ENCODE measurements around the gene TEFM. TPM values are rescaled to one million over a fixed set of nuclear protein-coding genes. Genes with fewer than 3 reads are reported as not detected.

The TEFM gene
- total and polyA plus RNA-seq, 2 experiments from 2014 or later = 14.2 to 19.2 TPM

DNA sequence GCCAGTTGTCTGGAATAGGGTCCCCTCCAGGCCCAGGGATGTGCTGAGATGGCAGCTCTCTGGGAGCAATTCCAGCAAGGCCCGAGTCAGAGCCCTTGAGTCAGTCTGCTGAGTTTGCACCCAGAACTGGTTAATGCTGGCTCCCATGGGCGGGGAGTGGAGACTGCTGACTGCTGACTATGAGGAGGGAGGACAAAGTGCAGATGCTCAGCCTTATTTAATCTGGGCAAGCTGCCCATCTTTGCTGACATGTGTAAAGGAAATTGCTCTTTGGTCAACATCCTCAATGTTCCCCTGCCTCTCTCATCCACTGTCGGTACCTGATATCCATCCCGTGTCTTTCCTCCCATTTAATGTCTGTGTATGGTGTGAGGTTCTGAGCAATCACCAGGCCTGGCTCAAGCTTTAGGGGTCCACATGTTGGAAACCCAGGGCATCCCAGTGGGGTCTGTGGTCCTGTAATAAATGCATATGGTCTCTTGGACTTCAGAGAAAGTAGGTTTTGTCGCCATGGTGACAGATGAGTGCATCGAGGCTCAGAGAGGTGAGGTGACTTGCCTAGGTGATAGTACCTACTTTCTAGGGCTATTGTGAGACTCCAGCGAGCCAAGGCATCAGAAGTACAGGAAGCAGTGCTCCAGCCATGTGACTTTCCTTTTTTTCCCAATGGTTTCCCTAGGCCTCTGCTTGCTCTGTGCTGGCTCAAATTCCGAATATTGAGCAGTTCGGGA, 44.8 kb upstream of the TEFM start:
- Histone ChIP-seq H3K36me3 (replicated peaks; ENCODE audit: insufficient read depth, low read depth) (no peaks in the 10 kb centered on the region), H3K4me1 (ENCODE audit: insufficient read depth) (no peaks in the 10 kb centered on the region), H2AFZ (no peak overlapping the region), H3K9me2 (replicated peaks; ENCODE audit: insufficient read depth) (no peaks in the 10 kb centered on the region), H3K27me3 (no peaks in the 10 kb centered on the region), H3K4me3 (no peak overlapping the region), H3K4me2 (no peak overlapping the region), H4K20me1 (ENCODE audit: insufficient read depth, poor library complexity, severe bottlenecking) (no peaks in the 10 kb centered on the region), H3K9me3 (ENCODE audit: low read depth) (no peaks in the 10 kb centered on the region), H3K79me2 (no peaks in the 10 kb centered on the region), H3K27ac (peak overlapping the region; percentile 81)
- TF ChIP-seq EZH2phosphoT487 (IDR thresholded peaks at IDR 0.05; ENCODE audit: low read depth, severe bottlenecking, unreplicated experiment) (no peak), EZH2 (IDR thresholded peaks at IDR 0.05; ENCODE audit: borderline replicate concordance) (no peak)
- TF ChIP-seq, protein P1, sequence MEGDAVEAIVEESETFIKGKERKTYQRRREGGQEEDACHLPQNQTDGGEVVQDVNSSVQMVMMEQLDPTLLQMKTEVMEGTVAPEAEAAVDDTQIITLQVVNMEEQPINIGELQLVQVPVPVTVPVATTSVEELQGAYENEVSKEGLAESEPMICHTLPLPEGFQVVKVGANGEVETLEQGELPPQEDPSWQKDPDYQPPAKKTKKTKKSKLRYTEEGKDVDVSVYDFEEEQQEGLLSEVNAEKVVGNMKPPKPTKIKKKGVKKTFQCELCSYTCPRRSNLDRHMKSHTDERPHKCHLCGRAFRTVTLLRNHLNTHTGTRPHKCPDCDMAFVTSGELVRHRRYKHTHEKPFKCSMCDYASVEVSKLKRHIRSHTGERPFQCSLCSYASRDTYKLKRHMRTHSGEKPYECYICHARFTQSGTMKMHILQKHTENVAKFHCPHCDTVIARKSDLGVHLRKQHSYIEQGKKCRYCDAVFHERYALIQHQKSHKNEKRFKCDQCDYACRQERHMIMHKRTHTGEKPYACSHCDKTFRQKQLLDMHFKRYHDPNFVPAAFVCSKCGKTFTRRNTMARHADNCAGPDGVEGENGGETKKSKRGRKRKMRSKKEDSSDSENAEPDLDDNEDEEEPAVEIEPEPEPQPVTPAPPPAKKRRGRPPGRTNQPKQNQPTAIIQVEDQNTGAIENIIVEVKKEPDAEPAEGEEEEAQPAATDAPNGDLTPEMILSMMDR (IDR thresholded peaks at IDR 0.05; ENCODE audit: poor library complexity) = no peak
- peak; percentile 91 for DNase-seq (ENCODE audit: low spot score)
- 75% methylated on average over 9 of the region's 9 CpGs for WGBS (ENCODE audit: low lambda C conversion rate, missing lambda C conversion rate)

DNA sequence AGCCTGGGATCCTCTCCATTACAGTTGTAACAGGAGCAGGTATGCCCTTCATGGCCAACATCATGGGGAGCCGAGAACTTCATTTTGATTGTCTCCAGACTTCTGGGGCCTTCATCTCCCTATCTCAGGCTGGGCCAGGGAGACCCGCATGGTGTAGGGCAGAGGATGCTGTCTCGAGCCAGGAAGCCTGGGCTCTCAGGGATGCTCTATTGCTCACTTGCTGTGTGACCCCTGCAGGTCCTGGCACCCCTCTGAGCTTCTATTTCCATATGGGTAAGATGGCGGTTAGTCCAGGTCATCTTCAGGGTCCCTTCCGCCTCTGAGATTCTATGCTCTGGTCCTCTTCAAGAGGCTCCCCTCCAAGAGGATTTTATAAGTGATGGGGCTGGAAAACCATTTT, 44.2 kb upstream of the TEFM start:
- H3K4me1 ChIP-seq (ENCODE audit: insufficient read depth) = no peaks in the 10 kb centered on the region
- H3K4me2 ChIP-seq = no peak overlapping the region
- 97% methylated on average over 5 of the region's 5 CpGs for WGBS (ENCODE audit: low lambda C conversion rate, missing lambda C conversion rate)
- no peak overlapping the region for H3K4me3 ChIP-seq
- no peaks in the 10 kb centered on the region for H3K36me3 ChIP-seq (replicated peaks; ENCODE audit: insufficient read depth, low read depth)
- TF ChIP-seq EZH2 (IDR thresholded peaks at IDR 0.05; ENCODE audit: borderline replicate concordance) = no peak
- TF ChIP-seq, protein P1 (IDR thresholded peaks at IDR 0.05; ENCODE audit: poor library complexity) = no peak
- no peak for TF ChIP-seq EZH2phosphoT487 (IDR thresholded peaks at IDR 0.05; ENCODE audit: low read depth, severe bottlenecking, unreplicated experiment)
- H3K79me2 ChIP-seq = no peaks in the 10 kb centered on the region
- no peaks in the 10 kb centered on the region for H3K9me2 ChIP-seq (replicated peaks; ENCODE audit: insufficient read depth)
- no peaks in the 10 kb centered on the region for H3K27me3 ChIP-seq
- no peaks in the 10 kb centered on the region for H4K20me1 ChIP-seq (ENCODE audit: insufficient read depth, poor library complexity, severe bottlenecking)
- H2AFZ ChIP-seq = no peak overlapping the region
- no peaks in the 10 kb centered on the region for H3K9me3 ChIP-seq (ENCODE audit: low read depth)
- DNase-seq (ENCODE audit: low spot score) = no peak
- peak overlapping the region; percentile 81 for H3K27ac ChIP-seq

DNA sequence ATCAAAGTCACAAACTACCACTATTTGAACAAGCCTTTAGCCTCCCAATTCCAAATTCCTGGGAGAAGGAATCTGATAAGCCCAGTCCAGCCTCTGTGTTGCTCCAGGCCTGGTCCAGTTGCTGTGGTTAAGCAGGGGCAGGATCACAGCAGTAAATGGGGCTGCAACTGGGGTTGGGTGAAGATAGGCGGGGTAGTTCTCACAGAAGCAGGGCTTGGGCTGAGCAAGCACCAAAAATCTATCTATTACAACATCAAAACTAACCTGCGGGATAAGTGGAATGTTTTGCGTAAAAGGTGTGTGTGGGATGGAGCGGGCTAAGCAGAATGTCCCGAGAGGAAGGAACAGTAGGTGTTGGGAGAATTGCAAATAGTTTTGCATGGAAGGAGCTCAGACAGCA, 41.8 kb upstream of the TEFM start:
- no peak for TF ChIP-seq EZH2 (IDR thresholded peaks at IDR 0.05; ENCODE audit: borderline replicate concordance)
- TF ChIP-seq, protein P1 (IDR thresholded peaks at IDR 0.05; ENCODE audit: poor library complexity) = no peak
- TF ChIP-seq EZH2phosphoT487 (IDR thresholded peaks at IDR 0.05; ENCODE audit: low read depth, severe bottlenecking, unreplicated experiment) = no peak
- no peak overlapping the region for H3K4me3 ChIP-seq
- no peaks in the 10 kb centered on the region for H3K9me2 ChIP-seq (replicated peaks; ENCODE audit: insufficient read depth)
- no peak overlapping the region for H3K27ac ChIP-seq
- no peaks in the 10 kb centered on the region for H3K9me3 ChIP-seq (ENCODE audit: low read depth)
- H4K20me1 ChIP-seq (ENCODE audit: insufficient read depth, poor library complexity, severe bottlenecking) = no peaks in the 10 kb centered on the region
- H3K4me1 ChIP-seq (ENCODE audit: insufficient read depth) = no peaks in the 10 kb centered on the region
- no peak overlapping the region for H2AFZ ChIP-seq
- WGBS (ENCODE audit: low lambda C conversion rate, missing lambda C conversion rate) = 92% methylated on average over 5 of the region's 5 CpGs
- no peak overlapping the region for H3K4me2 ChIP-seq
- no peaks in the 10 kb centered on the region for H3K27me3 ChIP-seq
- H3K36me3 ChIP-seq (replicated peaks; ENCODE audit: insufficient read depth, low read depth) = no peaks in the 10 kb centered on the region
- H3K79me2 ChIP-seq = no peaks in the 10 kb centered on the region
- no peak for DNase-seq (ENCODE audit: low spot score)

Measured in hepatocyte (in vitro differentiated cells).